Effector CD8-positive, alpha-beta T cell (primary cell): ENCODE data around the gene OR6B1.

Experiments
- DNase-seq: peaks from one replicate; lab custom pipeline; 2025; lab: John Stamatoyannopoulos, UW
- total RNA-seq, 4 experiments: gene quantifications; one replicate each; lab custom pipeline; 2026; lab: John Stamatoyannopoulos, UW

The OR6B1 gene
- total RNA-seq, result 0 reads per million in 4 experiments

GRCh38 chr7:144000020-144000419 is at the start of gene OR6B1:
OR6B1 (plus strand) TSS chr7:144000320; CDS start chr7:144003997, 3,677 bp downstream.
- no peak for DNase-seq

- DNase-seq, result no peak
Measured at GRCh38 chr7:143953421-143953820, 46.7 kb upstream of the OR6B1 start.

GRCh38 chr7:143954135-143954534 is 46.0 kb upstream of the OR6B1 start:
- no peak for DNase-seq

- DNase-seq, result no peak
Measured at GRCh38 chr7:143954544-143954943, 45.6 kb upstream of the OR6B1 start, which contains the start of gene OR2F1. OR2F1 (plus strand) TSS chr7:143954844; CDS start chr7:143959971, 5,127 bp downstream.

DNA sequence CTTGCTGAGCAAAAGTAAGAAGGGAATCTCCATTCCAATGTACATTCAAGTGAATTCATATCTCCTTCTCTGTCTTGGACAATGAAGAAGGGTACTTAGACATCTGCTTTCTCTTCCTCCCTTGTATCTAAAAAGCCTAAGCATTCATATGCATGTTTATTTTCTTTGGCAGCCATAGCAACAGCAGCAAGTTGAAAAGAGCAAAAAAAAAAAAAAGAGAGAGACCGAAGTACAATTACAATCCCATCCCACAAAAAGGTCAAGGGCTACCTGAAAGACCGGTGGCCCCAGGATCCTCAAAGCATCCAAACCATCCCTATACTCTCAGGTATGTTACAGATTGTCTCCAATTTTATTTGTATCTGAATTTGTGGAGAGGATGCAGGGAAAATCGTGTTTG is 41.3 kb upstream of the OR6B1 start:
- no peak for DNase-seq

DNA sequence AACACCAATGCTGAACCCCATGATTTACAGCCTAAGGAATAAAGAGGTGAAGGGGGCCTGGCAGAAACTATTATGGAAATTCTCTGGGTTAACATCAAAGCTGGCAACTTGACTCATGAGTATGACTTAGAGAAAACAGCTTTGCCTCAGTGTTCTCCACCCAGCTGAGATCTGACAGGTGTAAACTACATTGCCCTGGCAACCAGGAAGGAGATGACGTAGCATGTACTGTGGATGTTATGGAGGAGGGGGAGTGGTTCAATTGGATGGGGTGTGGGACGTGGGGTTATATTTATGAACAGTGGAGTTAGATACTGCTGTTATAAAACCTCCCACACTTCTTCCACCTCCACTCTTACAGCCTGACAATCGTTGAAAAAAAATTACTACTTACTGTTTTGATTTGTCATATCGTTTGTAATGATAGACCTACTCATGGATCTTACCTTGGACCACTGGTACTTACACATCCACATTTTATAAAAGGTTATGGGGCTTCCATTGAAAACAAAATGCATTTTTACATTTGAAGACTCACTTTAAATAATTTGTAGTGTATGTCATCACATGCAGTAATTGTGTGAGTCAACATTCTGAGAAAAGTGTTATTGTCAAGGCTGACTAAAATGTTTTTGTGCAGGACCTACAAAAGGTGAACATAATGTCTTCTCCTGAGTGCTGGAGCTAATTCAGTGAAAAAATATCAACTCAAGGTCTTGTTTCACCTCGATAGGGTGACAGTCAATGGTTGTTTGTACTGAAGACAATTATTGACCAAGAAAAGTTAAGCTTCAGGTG is 39.1 kb upstream of the OR6B1 start:
- no peak for DNase-seq

DNA sequence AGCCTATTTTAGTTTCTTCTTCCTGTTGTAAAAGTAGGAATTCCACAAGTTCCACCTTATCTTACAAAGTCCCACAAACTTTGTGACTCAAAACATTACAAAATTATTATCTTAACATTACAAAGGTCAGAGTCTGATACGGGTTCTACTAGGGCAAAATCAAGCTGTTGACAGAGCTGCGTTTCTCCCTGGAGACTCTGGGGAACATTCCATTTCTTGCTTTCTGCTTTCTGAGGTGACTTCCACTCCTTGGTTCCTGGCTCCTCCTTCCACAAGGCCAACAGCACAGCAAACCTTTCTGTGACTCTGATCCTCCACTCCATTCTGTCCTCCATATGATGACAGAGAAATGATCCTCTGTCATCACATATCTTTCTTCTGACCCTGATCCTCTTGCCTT is 34.8 kb upstream of the OR6B1 start:
- DNase-seq, result no peak

DNA sequence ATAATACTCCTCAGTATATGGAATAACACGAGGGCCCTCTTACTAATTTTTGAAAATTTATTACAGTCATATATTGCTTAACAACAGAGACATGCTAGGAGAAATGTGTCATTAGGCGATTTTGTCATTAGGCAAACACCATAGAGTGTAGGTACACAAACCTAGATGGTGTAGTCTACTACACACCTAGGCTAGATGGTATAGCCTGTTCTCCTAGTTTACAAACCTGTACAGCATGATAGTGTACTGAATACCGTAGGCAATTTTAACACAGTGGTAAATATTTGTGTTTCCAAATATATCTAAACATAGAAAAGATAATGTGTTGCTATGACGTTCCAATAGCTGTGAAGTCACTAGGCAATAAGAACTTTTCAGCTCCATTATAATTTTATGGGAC is 32.7 kb upstream of the OR6B1 start:
- DNase-seq, result no peak

GRCh38 chr7:143973870-143974416 is 26.2 kb upstream of the OR6B1 start:
- no peak for DNase-seq

DNA sequence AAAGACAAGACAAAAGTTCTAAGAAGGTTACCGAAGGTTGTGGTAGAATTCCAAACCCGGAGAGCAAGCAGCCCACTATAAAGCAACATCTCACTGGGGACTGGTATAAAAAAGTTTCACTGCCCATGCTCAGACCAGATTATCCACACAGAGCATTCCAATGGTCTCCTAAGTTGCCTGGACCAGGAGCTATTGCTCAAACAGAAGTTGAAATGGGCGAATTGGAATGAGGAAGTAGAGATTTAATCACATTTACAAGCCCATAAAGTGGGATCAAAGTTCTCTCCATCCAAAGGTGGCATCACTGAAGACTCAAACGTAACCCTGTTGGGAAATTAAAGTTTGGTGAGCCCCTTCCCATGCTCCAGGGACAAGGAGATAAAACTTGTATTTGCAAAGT is 25.7 kb upstream of the OR6B1 start:
- no peak for DNase-seq

DNA sequence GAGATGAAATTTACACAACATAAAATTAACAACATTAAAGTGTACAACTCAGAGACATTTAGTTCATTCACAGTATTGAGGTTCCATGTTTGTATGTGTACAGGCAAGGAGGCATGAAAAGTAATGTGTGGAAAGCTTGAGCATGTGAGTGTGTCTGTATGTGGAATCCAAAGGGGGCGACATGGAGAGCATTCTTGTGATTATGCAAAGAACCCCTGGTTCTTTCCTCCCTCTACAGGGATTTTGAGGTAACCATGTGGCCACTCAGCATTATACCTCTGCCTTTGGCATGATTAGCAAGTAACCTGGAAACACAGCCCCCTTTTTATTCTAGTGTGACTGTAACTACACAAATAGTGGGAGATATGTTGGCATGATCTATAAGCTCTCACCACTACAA is 24.5 kb upstream of the OR6B1 start:
- DNase-seq, result no peak

GRCh38 chr7:143978585-143978984 is 21.5 kb upstream of the OR6B1 start:
- no peak for DNase-seq

DNA sequence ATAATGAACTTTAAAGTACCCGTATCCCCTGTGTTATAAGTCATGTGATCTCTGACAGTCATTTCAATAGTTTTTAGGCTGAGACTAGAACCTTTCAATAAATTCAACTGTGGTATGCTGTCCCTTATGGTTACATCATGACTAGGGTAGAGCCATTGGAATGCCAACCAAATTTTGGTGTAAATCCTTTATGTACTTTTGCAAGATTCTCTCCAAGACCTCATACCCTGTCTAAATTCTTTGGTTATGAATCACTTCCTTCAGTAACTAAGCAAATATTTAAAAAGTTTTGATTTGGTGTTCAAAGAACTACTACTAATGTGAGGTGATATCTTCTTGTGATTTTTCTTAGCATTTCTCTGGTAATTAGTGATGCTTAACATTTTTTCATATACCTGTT is 20.8 kb upstream of the OR6B1 start:
- DNase-seq, result no peak

DNA sequence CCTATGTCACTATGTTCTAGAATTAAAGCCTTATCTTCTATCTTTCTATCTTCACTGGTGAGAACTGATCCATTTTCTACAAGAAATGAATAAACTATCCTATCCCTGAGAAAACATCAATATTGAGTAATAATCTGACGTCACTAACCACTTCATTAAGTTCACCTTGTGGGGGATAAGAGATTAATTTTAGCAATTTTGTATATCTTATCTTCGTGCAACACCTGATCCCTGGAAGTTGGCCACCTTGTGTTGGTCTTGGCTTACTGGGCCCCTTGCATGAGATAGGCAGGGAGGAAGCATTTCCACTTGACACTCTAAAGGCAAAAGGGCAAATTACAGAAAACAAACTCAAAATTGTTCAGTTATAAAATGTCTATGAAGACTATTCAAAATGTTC is 20.1 kb upstream of the OR6B1 start:
- DNase-seq, result no peak

- DNase-seq, result no peak
Measured at GRCh38 chr7:143980746-143981510, 19.2 kb upstream of the OR6B1 start.

DNA sequence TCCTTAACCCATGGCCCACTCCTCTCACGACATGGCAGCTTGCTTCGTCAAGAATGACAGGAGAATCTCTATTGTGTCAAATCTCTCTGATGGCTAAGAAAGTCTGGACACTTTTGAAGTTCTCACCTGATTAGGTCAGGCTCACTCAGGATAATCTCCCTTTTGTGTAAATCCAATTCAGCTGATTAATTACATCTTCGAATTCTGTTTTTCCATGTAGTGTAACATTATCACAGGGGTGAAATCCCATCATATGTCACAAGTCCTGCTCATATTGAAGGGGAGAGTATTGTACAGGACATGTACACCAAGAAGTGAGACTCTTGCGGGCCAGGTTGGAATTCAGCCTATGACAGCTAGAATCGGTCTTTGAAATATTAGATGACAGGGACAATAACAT is 16.2 kb upstream of the OR6B1 start:
- no peak for DNase-seq

GRCh38 chr7:143987513-143987912 is 12.6 kb upstream of the OR6B1 start:
- DNase-seq, result no peak

GRCh38 chr7:143988976-143989745 is 11.0 kb upstream of the OR6B1 start:
- no peak for DNase-seq

DNA sequence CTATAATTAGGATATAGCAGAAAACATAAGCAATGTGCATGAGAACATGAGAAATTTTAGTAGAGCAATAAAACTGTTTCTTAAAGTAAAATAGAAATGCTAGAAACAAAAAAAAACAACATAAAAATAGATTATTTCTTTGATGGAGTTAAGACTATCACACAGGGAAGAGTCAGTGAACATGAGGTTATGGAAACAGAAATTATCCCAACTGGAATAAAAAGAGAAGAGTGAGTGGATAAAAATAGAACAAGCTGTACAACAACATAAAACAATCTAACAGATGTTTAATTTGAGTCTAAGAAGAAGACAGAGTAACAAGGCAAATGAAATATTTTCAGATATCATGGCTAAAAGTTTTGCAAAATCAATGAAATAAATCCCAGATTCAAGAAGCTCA is 7.5 kb upstream of the OR6B1 start:
- no peak for DNase-seq

GRCh38 chr7:143993924-143994323 is 6.2 kb upstream of the OR6B1 start:
- no peak for DNase-seq

DNA sequence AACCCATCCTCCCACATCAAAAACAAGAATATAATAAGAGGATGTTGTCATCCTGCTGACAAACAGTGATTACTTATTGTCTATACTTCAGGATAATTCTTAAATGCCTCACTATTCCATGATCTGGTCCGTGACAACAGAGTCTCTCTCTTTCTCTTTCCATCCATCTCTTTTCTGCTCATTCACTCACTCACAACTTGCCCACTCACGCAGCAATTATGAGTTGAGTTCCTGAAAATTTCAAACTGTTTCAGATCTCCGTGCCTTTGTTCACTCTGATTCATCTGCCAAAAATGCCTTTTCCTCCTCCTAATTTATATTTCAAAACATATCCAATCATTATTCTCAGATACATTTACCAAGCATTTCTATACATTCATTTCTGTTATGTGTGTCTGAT is 1.4 kb downstream of the OR6B1 start:
- no peak for DNase-seq

DNA sequence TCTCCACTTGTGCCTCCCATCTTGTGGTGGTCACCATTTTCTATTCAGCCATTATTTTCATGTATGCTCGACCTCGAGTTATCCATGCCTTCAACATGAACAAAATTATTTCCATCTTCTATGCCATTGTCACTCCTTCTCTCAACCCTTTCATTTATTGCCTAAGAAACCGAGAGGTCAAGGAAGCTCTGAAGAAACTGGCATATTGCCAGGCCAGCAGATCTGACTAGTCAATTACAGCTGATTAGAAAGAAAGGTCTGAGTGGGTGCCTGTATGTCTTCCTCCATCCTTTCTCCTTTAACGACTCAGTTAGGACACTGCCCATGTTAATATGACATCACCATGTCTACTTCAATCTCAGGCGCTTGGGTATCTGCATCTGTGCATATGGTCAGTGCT is 4.6 kb downstream of the OR6B1 start:
- DNase-seq, result no peak
